Activated effector memory CD4-positive, alpha-beta T cell treated with Interleukin-2 at 50 U/mL for 16 hours (primary cell): ENCODE measurements around the gene DIAPH1.

ENCODE experiments used
- DNase-seq: peaks from one replicate; pipeline ENCODE4 v3.0.0-alpha.2; 2020

Gene DIAPH1

GRCh38 chr5:141476132-141476911 is 142.5 kb downstream of the DIAPH1 start:
- no peak for DNase-seq

- no peak for DNase-seq
Measured at GRCh38 chr5:141475625-141476131, 143.1 kb downstream of the DIAPH1 start, which contains the start of gene PCDHGC3. Gene PCDHGC3, plus strand, starts transcription at chr5:141475966. Its CDS starts 151 bp downstream, at chr5:141476117.

GRCh38 chr5:141465351-141465750 is 153.4 kb downstream of the DIAPH1 start:
- DNase-seq = no peak
